Pulmonary artery endothelial cell (primary cell): ENCODE measurements around the gene RNF207. TPM values are rescaled to one million over a fixed set of nuclear protein-coding genes. Genes with fewer than 3 reads are reported as not detected.

Experiments
- DNase-seq: peaks from one replicate; pipeline ENCODE4 v3.0.0-alpha.2; 2011; ENCODE audit warnings: low read depth, low spot score
- total RNA-seq: library from RNA; depleted of rRNA; stranded (reverse); fragments of >200 nt; gene quantifications from 2 replicates; pipeline ENCODE4 v1.2.3, GENCODE V29; 2014

RNF207 gene
- total RNA-seq, 1 donor from 2014 or later: 3.4 TPM

DNA sequence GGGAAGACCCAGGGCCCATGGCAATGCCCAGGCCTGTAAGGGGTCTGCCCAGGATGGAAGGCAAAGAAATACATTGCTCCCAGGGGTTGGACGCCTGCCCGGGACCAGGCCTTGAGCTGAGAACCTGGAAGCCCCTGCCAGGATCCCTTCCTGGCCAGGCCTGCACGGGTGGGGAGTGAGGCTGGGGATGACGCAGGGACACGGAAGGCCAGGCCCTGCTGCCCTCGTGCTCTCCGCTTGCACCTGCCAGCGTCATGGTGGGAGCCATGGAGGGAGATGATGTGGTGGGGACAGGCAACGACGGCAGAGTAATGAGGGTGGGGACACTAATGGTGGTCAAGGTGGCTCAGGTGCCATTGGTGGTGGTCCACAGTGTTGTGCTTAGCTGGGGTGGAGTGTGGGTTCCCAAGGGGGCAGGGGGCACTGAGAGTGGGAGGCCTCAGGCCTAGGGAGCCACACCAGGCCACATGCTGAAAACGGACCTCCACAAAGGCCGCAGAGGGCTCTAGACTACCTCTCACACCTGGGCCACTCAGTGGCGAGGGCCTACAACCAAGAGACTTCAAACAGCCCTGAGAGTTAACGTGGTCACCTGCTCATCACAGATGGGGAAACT is 42.4 kb downstream of the RNF207 start:
- DNase-seq: no peak

DNA sequence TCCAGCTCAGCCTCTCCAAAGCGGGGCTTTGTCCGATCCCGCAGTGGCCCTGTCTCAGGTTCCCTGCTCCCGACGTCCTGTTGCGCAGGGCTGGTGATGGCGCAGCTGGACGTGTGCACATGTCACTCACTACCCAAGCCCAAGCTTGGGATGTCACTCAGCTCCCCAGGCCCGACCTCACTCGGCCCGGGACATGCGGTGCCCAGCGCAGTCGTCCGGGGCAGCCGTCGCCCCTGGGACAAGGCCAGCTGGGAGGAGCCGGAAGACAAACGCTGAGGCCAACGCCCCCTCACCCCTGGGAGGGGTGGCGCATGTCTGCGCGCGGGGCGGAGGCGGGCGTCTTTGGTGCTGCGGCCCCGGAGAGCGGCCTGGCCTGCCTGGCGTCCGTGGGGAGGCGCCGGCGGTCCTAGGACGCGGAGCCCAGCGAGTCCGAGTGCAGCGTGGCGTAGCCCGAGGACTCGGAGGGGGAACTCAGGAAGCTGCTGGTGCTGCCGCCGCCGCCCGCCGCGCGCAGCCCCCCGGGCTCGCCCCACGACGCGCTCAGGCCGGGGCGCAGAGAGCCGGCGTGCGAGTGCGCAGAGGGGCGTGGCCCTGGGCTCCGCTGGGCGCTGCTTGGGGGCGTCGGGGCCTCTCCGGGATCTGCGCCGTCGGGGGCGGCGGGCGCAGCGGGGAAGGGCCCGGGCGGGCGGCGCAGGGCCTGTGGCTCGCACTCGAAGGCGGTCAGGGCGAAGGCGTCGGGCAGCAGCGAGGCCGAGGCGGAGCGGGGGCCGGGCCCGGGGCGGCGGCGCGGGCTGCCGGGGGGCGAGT is 43.2 kb downstream of the RNF207 start:
- DNase-seq: no peak

DNA sequence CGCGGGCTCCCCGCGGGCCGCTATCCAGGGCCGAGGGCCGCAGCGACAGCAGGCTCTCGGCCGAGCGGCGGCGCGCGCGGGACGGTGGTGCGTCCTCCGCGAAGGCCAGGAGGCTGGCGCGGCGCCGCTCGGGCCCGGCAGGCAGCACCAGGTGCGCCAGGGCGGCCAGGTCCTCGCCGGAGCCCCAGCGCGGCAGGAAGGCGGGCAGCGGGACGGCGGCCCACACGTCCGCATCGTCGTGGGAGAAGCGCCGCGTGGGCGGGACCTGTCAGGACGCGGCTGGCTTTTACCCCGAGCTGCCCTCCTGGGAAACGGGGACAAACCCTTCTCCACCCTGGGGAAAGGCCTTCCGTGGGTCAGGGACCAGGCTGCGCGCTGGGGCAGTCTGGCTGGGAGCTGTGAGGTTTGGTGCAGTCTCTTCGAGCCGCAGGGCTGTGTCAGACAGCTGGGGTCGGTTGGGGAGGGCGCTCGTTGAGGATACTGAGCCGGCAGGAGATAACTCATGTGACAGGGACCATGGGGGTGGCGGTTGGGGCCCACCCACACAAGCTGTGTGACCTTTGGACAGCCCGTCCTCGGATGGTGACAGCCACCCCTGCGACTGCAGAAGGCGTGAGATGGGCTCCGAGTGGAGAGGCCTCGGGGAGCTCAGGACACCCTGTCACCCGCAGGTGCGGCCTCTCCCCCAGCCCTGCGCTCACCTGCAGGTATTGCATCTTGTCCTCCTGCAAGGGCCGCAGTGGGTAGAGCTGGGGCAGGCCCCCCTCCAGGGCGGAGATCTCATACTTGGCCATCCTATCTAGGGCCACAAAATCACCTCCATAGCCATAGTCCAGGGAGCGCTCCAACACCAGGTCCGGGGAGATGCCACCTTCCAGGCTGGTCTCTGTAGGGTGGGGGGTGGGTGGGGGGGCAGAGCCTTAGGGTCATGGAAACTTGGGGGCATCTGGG is 44.1 kb downstream of the RNF207 start:
- no peak for DNase-seq

DNA sequence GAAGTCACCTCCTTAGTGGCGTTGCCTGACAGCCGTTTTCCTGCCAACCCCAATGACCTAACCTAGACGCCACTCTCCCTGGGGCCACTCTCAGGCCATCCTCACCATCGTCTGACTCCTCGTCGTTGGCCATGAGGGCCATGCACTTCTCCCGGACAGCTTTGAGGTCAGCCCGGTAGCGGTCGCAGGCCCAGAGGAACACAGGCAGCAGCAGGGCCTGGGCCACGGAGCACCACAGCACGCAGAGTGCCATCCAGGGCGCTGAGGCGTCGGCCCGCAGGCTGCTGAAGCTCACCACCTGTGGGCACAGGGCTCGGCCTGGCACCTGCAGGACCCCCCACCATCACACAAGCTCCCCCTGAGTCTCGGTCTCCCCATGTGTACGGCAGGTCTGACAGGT is 45.3 kb downstream of the RNF207 start:
- no peak for DNase-seq

DNA sequence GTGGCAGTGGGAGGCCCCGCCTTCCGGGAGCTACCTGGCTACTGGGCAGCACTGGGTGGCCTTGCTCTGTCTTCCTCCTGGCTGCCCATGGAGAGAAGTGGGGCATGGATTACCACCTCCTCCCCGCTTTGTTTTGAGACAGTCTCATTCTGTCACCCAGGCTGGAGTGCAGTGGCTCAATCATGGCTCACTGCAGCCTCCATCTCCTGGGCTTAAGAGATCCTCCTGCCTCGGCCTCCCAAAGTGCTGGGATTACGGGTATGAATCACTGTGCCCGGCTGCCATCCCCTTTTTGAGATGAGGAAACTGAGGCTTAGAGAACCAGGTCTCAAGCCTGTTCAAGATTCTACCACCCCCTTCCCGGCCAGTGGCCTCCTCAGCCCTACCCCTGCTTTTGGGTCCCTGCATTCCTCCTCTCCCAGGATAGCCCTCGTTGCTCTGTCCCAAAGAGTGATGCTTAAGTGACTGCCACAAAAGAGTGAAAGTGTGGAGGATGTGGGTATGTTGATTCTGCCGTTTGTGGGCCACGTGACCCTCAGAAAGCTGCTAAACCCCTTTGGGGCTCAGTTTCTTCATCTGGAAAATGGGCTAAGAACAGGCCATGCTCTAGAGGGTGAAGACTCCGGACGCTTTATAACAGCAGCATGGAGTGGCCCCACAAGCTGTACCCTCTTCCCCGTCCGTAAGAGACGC is 45.9 kb downstream of the RNF207 start:
- no peak for DNase-seq

DNA sequence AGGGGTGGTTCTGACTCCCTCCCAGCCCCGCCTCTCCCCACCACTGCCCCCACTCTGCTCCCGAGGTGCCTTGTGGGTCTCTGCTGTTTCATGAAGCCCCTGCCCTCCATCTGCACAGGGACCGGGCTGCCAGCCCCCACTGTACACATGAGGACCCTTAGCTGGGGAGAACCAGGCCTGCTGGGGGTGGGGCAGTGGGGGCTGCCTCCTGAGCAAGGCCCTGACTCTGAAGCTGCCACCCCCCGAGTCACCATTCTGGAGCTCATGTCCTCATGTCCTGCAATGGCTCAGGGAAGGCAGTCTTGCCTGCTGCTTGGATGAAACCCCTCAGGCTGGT is 46.4 kb downstream of the RNF207 start:
- no peak for DNase-seq

DNA sequence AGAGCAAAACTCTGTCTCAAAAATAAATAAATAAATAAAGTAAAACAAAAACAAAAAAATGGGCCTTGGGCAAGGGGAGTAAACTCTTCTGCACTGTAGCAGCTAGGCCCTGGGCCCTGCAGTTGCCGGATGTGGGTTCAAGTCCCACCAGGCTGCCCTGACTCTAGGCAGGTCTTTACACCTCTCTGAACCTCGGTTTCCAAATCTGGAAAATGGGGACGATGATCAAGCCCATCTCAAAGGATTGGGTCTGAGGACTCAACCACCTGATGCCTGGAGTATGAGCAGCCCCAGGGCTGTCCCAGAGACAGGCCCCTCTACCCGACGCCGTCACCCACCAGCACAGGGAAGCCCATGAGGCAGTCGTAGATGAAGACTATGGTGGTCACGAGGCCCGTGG is 47.5 kb downstream of the RNF207 start:
- DNase-seq: no peak

DNA sequence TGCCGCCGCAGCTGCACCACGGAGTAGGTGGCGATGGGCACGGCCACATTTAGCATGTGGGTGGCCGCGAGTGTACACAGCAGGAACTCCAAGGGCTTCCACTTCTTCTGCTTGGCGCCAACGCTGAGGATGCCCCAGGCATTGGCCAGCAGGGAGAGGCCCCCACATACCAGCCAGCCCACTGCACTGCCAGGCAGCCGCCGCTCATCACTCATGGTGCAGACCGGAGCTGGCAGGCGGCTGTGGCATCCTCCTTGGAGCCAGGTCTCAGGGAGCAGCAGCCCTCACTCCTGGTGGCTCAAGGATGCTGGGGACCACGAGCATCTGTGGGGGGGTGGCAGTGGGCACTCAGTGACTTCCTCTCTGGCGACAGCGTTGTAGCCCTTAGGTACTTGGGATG is 48.8 kb downstream of the RNF207 start:
- no peak for DNase-seq

DNA sequence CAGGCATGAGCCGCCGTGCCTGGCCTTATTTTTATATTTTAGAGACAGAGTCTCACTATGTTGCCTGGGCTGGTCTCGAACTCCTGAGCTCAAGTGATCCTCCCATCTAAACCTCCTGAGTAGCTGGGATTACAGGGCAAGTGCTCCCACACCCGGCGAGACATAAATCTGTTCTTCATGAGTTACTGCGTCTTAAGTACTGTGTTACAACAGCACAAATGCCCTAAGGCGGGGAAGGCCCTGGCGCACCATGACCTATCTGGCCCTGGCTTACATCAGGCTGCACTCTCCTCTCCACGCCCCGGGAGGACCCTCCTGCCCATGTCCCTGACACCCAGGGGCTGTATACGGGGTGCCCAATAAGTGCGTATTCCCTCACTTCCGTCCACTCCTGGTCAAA is 50.7 kb downstream of the RNF207 start:
- no peak for DNase-seq

DNA sequence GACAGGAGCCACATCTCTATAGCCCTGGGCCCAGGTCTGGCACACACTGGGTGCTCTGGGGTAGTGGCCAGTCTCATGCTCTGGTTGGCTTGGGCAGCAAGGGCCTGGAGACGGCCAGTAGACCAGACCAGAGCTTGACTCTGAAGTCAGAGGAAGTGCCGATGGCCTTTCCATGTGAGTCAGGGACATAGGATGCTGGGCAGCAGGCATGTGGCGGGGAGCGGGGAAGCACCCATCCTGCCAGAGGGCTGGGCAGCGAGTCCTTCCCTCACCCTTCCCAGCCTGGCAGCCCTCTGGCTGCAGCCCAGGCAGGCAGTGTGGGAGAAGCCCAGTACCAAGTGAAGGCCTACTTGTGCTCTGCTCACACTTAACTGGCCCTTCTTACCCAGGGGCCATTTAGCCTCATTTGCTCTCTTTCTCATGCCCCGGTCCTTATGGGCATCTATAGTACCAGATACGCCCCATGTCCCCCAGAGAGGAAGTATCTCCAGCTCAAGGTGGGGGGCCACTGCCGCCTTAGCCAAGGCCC is 51.7 kb downstream of the RNF207 start:
- DNase-seq: no peak

DNA sequence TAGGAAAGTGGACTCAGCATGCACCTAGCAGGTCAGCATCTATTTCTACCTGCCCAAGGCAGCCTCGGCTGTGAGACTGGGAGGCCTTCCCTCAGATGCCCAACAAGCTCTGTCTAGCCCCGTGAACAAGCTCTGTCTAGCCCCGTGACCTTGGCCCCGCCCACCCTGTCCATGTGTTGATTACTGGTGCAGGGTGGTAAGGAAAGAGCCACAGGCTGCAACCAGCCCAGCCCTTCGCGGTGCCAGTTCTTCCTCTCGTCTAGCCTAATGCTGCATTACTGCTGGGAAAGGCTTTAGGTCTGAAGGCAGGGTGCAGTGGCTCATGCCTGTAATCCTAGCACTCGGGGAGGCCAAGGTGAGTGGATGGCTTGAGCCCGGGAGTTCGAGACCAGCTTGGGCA is 52.8 kb downstream of the RNF207 start:
- no peak for DNase-seq

DNA sequence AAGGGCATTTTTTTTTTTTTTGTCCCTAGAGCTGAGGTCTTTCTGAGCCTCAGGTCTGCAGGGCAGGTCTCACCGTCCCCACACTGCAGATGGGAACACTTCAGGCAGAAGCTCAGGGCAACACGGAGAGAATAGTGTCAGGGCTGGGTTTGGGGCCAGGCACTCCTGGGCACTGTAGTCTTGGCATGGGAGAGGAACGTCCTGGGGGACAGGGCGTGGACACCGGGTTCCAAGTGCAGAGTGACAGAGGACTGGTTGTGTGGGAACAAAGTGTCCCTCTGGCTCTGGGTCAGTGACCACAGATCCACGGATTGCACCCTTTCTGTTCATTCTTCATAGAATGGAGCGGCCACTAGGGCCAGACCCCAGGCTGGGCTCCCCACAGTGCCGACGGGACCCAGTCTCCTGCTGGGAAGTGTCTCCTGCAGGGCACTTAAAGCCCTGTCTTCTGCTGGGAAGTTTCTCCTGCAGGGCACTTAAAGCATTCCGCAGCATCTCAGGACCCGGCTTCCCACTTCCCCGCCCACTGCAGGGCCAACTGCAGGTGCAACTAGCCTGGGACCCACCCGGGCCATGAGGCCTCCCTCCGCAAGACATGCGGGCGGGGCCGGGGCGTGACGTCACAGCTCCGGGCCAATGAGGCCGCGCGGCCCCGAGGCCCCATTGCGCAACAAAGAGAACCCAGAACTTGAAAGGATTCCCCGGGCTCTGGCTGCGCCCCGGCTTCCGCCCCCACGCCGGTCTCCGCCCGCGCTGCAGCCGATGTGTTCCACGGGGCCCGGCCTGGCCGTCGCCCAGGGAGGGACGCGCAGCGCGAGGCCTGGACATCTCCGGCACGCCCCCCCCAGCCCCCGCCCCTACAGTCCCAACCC is 53.8 kb downstream of the RNF207 start:
- DNase-seq: no peak

DNA sequence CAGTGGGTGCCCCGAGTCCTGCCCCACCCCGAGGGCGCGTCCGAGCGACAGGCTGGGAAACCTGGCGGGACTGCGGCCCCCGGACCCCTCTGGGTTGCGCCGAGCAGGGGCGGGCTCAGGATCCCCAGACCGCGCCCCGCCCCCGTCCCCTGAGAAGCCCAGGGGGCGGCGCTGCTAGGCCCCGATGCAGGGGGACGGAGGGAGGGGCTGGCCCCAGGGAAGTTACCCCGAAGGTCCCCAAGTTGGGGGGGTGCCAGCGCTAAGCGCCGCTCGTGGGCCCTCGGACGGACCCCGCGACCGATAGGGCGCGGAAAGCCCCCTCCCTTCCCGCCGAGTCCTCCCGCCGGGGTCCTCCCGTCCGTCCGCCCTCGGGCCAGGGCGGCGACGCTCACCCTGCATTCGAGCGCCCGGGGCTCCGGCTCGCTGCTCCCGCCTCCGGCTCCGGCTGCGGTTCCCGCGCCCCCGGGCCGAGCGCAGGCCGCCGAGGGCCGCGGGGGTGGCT is 54.6 kb downstream of the RNF207 start:
- no peak for DNase-seq

DNA sequence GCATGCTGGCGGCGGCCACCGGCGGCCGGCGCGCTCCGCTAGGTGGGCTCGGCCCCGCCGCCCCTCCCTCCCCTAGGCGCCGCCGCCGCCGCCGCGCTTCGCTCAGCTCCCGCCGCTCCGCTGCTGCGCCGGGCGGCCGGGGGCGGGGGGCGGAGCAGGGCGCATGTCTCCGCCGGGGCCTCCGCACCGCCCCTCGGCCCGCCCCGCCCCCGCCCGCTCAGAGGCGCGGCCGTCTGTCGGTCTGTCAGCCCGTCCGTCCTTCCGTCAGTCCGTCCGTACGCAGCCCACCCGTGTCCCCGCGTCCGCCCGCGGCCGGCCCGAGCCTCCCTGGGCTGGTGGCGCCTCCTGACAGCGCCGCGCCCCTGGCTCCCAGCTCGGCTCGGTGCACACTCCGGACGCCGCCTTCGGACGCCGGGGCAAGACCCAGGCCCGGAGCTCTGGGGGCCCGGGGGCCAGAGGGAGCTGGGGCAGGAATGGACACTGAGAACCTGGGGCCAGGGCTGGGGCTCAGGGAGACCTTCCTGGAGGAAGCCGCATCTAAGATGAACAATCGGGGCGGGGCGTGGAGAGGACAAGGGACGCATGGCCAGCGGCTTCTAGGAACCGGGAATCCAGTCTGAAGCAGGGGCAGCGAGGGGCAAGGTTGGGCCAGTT is 55.2 kb downstream of the RNF207 start, which contains the start of gene GPR153:
Gene GPR153 (minus strand): TSS at position 138 of the 654 bp plus-strand sequence. CDS start 6,193 bp downstream, outside the sequence.
- DNase-seq: no peak

DNA sequence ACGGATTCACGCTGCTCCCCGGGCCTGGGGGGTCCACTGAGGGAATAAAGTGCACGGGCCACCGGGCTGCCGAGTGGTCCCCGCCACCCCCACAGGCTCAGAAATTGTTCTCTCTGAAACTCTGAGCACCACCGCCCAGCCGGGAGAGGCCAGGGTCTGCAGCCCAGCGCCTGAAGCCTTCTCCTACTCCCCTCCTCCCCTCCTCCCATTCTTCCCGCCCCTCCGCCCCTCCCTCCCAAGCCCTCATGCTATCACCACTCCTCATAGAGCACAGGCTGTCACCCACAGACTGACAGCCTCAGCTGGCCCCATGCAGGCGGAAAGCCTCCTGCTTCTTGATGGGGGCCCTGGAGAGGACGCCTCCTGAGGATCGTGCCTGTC is 55.7 kb downstream of the RNF207 start:
- no peak for DNase-seq

DNA sequence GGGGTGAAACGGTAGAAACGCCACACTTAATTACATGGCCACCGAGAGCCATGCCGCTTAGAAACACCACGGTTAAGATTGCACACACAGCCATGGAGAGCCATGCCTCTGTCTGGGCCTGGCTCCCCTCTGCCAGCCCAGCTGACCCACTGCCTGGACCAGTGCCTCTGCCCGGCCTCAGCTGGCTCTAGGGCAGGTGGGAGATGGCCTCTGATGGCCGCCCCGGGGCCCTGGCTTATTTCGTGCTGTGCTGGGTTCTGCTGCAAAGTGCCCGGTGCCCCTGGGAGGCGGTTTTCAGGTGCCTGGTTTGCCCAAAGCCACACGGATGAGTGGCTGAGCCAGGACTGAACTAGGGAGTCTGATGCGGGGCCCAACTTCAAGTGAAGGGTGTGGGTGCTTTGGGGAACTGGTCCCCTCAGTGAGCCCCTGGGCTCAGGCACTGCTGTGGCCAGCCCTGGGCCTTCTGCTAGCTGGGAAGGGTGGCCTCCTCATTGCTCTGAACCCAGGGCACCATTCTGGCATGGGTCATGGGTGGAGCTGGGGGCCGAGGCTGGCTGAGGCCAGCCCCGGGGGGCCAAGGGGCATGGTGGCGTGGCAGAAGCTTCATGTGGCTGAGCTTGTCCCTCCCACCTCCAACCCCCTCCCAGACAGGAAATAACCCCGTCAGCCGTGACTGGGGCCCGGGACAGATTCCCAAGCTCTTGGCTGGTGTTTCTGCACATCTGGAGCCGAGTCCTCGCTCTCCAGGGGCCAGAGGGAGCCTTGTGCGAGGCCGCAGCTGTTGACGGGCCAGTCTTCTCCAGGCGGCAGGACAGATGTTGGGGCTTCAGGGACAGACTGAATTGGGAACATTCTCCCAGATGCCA is 56.9 kb downstream of the RNF207 start:
- DNase-seq: no peak

DNA sequence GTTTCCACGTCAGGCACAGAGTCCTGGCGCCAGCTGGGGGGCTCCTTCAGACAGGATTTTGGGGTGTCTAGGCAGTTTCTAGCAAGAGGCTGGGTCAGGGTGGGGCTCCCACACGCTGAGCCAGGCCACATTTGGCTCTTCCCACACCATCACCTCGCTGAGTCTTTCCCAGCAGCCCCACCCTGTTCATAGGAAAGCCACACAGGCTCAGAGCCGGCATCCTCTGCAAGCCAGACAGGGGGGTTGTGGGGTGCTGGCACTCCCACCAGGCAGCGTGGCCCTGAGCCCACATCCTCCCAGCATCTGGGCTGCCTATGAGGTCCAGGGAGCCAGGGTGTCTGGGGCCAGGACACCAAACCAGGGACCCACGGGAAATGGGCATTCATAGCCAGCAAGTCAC is 57.8 kb downstream of the RNF207 start:
- no peak for DNase-seq

DNA sequence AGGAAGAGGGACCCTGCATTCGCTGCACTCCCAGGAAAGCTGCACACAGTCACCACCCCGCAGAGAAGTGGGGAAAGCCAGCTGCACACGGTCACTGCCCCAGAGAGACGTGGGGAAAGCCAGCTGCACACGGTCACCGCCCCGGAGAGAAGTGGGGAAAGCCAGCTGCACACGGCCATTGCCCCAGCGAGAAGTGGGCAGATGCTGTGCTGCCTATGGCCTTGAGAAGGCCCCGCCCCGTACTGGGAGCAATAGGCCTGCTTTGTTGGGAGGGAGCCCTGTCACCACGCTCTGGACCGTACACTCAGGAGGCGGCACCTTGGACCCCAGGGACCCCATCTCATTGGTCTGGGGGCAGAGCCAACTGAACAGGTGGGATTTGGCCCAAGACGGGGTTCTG is 59.2 kb downstream of the RNF207 start:
- no peak for DNase-seq

DNA sequence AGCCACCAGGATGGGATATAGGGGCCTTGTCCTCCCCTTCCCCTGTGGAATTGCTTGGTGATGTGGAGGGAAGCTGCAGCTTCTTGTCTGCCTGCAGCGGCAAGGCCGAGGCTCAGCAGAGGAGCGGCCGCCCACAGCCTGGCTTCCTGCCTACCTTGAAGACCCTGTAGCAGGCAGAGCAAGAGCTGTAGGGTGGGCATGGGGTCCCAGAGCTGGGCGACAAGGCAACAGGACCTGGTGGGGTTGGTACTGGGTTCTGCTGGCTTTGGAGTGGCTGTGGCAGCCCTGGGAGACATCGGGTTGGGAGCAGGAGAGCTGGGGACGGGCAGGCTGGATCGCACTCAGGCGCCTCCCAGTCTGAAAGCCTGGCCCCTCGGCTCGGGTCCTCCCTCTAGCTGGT is 60.7 kb downstream of the RNF207 start:
- no peak for DNase-seq
